Heart left ventricle (tissue), 13 donors: ENCODE results near the gene LYPD6B.

ENCODE experiments used
- POLR2A ChIP-seq, 2 donors: fragments of 450-650 bp; IDR thresholded peaks; one replicate each; pipeline ENCODE4 v1.6.1; 2017; ENCODE audit warnings: antibody characterized with exemption in 2 of 2, mild to moderate bottlenecking in 2 of 2, moderate library complexity in 2 of 2
- TF ChIP-seq, protein P1 (sequence below), 12 donors: fragments of 200-600 bp; sonication (generic) in 4 of 12; IDR thresholded peaks; one replicate each; pipeline versions ENCODE4 v1.5.0 to v1.8.0; 2018 to 2022; ENCODE audit warnings: antibody characterized with exemption in 12 of 12, mild to moderate bottlenecking in 5 of 12
- donor health status: ischemic (EF 13 %, LVEDD 7.1; RV severe dilation, severe dysfunction).
- donor health status: DM: no; HTN: yes; CAD: no.
- donor health status: DM: no; HTN: no; CAD: no.
- donor health status: ischemic (EF 25% LVEDD 6.9; RV normal size, moderate dysfunction).
- donor health status: ischemic (EF 25% LVEDD 5.7; RV mildly dilated, moderate dysfunction).
- donor health status: ischemic (EF 35%, LVEDD 5.7; RV mildly dilated, moderate dysfunction).
- donor health status: nonischemic (EF 11% LVEDD 7.7; RV severe dilation, severe dysfunction).
- donor health status: DM: yes; HTN: yes; CAD: no.
- donor health status: PGD.
- donor health status: ischemic (EF 29% LVEDD 5.4; RV normal size, mild dysfunction).
- donor health status: nonischemic (EF 23%, LVEDD 6.1; RV moderate dilation, normal function).

DNA sequence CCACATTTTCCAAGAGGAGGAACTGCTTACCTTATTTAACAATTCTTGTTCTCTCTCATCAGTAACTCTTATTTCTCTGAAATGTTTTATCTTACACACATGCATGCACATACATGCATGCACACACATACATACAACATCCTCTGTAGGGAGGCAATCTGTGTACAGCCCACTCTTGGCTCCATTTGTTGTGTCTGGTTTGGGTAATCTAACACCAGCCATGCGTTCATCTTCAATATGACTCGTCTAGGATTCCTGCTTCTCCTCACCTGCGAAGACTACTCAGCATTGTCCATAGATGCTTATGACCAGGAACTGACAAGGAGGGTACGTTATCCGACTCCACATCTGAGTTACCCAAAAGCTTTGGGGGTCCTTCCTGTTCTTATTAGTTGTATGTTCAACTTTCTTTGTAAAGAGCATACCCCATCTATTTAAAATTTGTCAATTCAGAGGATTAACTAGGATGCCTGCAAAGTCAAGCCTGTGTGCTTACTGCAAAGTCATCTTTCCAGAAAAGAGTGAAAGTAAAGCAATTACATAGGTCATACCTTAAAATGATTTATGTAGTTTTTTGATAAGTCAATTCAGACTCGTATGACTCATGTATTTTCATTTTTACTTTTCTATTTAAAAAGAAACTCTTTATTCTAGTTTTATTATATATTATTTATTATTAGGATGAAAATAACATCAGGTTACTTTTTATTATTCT lies 18.2 kb downstream of the LYPD6B start:
- TF ChIP-seq, protein P1, sequence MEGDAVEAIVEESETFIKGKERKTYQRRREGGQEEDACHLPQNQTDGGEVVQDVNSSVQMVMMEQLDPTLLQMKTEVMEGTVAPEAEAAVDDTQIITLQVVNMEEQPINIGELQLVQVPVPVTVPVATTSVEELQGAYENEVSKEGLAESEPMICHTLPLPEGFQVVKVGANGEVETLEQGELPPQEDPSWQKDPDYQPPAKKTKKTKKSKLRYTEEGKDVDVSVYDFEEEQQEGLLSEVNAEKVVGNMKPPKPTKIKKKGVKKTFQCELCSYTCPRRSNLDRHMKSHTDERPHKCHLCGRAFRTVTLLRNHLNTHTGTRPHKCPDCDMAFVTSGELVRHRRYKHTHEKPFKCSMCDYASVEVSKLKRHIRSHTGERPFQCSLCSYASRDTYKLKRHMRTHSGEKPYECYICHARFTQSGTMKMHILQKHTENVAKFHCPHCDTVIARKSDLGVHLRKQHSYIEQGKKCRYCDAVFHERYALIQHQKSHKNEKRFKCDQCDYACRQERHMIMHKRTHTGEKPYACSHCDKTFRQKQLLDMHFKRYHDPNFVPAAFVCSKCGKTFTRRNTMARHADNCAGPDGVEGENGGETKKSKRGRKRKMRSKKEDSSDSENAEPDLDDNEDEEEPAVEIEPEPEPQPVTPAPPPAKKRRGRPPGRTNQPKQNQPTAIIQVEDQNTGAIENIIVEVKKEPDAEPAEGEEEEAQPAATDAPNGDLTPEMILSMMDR (IDR thresholded peaks at IDR 0.05), result no peak
- TF ChIP-seq POLR2A (IDR thresholded peaks at IDR 0.05), result no peak
